GM21526 (cell line): ENCODE measurements around the gene TAF13.

Experiments
- ATAC-seq: cut with Tn5 transposase; IDR thresholded peaks from one replicate; pipeline ENCODE4 v1.9.1; 2021; ENCODE audit warnings: moderate library complexity; ENCODE audit not compliant: unreplicated experiment, low FRiP score

TAF13 gene

GRCh38 chr1:109075531-109076490 lies at the start of gene TAF13:
Gene TAF13, minus strand, starts transcription at chr1:109076003. Its CDS starts 56 bp downstream, at chr1:109075947.
- peak; percentile 99 for ATAC-seq

- ATAC-seq, result no peak
These were observed 44.6 kb upstream of the TAF13 start for GRCh38 chr1:109120356-109120755.

GRCh38 chr1:109118089-109118488 lies 42.3 kb upstream of the TAF13 start:
- ATAC-seq, result no peak

GRCh38 chr1:109116286-109116685 lies 40.5 kb upstream of the TAF13 start:
- ATAC-seq, result no peak

- ATAC-seq, result no peak
These were observed 39.9 kb upstream of the TAF13 start for GRCh38 chr1:109115685-109116084.

- no peak for ATAC-seq
These were observed 38.5 kb upstream of the TAF13 start for GRCh38 chr1:109114342-109114674.

GRCh38 chr1:109113590-109114341 lies 38.0 kb upstream of the TAF13 start, which contains the start of gene ELAPOR1:
Gene ELAPOR1, plus strand, starts transcription at chr1:109114115. Its CDS starts 69 bp downstream, at chr1:109114184.
- no peak for ATAC-seq

- peak; percentile 60 for ATAC-seq
These were observed 37.0 kb upstream of the TAF13 start for GRCh38 chr1:109112652-109113285.

GRCh38 chr1:109112056-109112651 lies 36.4 kb upstream of the TAF13 start:
- ATAC-seq, result peak; percentile 11

GRCh38 chr1:109111386-109112055 lies 35.7 kb upstream of the TAF13 start:
- ATAC-seq, result no peak

- ATAC-seq, result no peak
These were observed 34.1 kb upstream of the TAF13 start for GRCh38 chr1:109109906-109110305.

- ATAC-seq, result no peak
These were observed 32.0 kb upstream of the TAF13 start for GRCh38 chr1:109107785-109108184.

GRCh38 chr1:109105881-109106280 lies 30.1 kb upstream of the TAF13 start:
- no peak for ATAC-seq

GRCh38 chr1:109104364-109105151 lies 28.8 kb upstream of the TAF13 start:
- ATAC-seq, result no peak

GRCh38 chr1:109099938-109100773 lies 24.4 kb upstream of the TAF13 start:
- peak; percentile 85 for ATAC-seq

- ATAC-seq, result no peak
These were observed 20.3 kb upstream of the TAF13 start for GRCh38 chr1:109096120-109096519.

- no peak for ATAC-seq
These were observed 19.8 kb upstream of the TAF13 start for GRCh38 chr1:109095631-109096030.

- ATAC-seq, result no peak
These were observed 19.1 kb upstream of the TAF13 start for GRCh38 chr1:109094871-109095270.
